ENCODE results near the gene VRK1.

Gene VRK1

GRCh38 chr14:96793547-96793946 is 3.6 kb upstream of the VRK1 start:
- no peak for DNase-seq (ENCODE audit: low read depth in 1 of 2, low spot score in 1 of 2)
- no peaks in the 10 kb centered on the region for H3K27me3 ChIP-seq (ENCODE audit: insufficient read depth, poor library complexity, severe bottlenecking)
- H3K27ac ChIP-seq (replicated peaks) = no peak overlapping the region
- TF ChIP-seq CTCF (IDR thresholded peaks at IDR 0.05; ENCODE audit: insufficient read depth, low read length) (no peak), POLR2AphosphoS5 (IDR thresholded peaks at IDR 0.05; ENCODE audit: low read depth) (no peak), REST (IDR thresholded peaks at IDR 0.05; ENCODE audit: insufficient replicate concordance, low read depth) (no peak), SPI1 (IDR thresholded peaks at IDR 0.05; ENCODE audit: borderline replicate concordance, low read depth) (no peak), GABPA (IDR thresholded peaks at IDR 0.05; ENCODE audit: low read depth) (no peak)
- H3K4me3 ChIP-seq (replicated peaks; ENCODE audit: insufficient read depth, low read length) = no peak overlapping the region

GRCh38 chr14:96795109-96795828 is 1.9 kb upstream of the VRK1 start:
- H3K4me3 ChIP-seq (replicated peaks; ENCODE audit: insufficient read depth, low read length) = no peak overlapping the region
- H3K27ac ChIP-seq (replicated peaks) = peak overlapping the region; percentile 60
- no peaks in the 10 kb centered on the region for H3K27me3 ChIP-seq (ENCODE audit: insufficient read depth, poor library complexity, severe bottlenecking)
- no peak for TF ChIP-seq SPI1 (IDR thresholded peaks at IDR 0.05; ENCODE audit: borderline replicate concordance, low read depth)
- TF ChIP-seq CTCF (IDR thresholded peaks at IDR 0.05; ENCODE audit: insufficient read depth, low read length) = no peak
- no peak for TF ChIP-seq REST (IDR thresholded peaks at IDR 0.05; ENCODE audit: insufficient replicate concordance, low read depth)
- DNase-seq (ENCODE audit: low read depth in 1 of 2, low spot score in 1 of 2) = peak; percentile 69 to 72

GRCh38 chr14:96797582-96798349 is 584 bp downstream of the VRK1 start:
- TF ChIP-seq SPI1 (IDR thresholded peaks at IDR 0.05; ENCODE audit: borderline replicate concordance, low read depth) (no peak), REST (IDR thresholded peaks at IDR 0.05; ENCODE audit: insufficient replicate concordance, low read depth) (peak; percentile 1), POLR2AphosphoS5 (IDR thresholded peaks at IDR 0.05; ENCODE audit: low read depth) (peak; percentile 74; the same call in 1 of the 2 replicates), CTCF (IDR thresholded peaks at IDR 0.05; ENCODE audit: insufficient read depth, low read length) (no peak)
- DNase-seq (ENCODE audit: low read depth in 1 of 2, low spot score in 1 of 2) = peak; percentile 39 to 77
- Histone ChIP-seq H3K27ac (replicated peaks) (peak overlapping the region; percentile 98), H3K4me3 (replicated peaks; ENCODE audit: insufficient read depth, low read length) (peak overlapping the region; percentile 76), H3K27me3 (ENCODE audit: insufficient read depth, poor library complexity, severe bottlenecking) (no peaks in the 10 kb centered on the region)

Measured in HL-60 (cell line).